Neural progenitor cell (in vitro differentiated cells): ENCODE measurements around the gene THAP9. TPM values are rescaled to one million over a fixed set of nuclear protein-coding genes. Genes with fewer than 3 reads are reported as not detected.

Experiments used
- DNase-seq: peaks from one replicate; pipeline ENCODE4 v3.0.0-alpha.2; 2016; ENCODE audit warnings: low spot score
- H2AFZ ChIP-seq: fragments of 200-600 bp; sonication (generic); replicated peaks from 2 replicates; pipeline ENCODE4 v1.6.1; 2016; ENCODE audit warnings: antibody characterized with exemption
- H3F3A ChIP-seq: fragments of 200-600 bp; sonication (generic); 2 replicates; pipeline ENCODE4 v1.6.1; 2016; ENCODE audit warnings: antibody characterized with exemption, low read depth
- H3K27ac ChIP-seq: fragments of 200-600 bp; sonication (generic); 2 replicates; pipeline ENCODE4 v1.5.1; 2016; ENCODE audit warnings: mild to moderate bottlenecking
- H3K27me3 ChIP-seq: fragments of 200-600 bp; sonication (generic); 2 replicates; pipeline ENCODE4 v1.6.1; 2016; ENCODE audit warnings: mild to moderate bottlenecking, moderate library complexity
- H3K36me3 ChIP-seq: fragments of 200-600 bp; sonication (generic); 2 replicates; pipeline ENCODE4 v1.5.1; 2016
- H3K4me1 ChIP-seq: fragments of 200-600 bp; sonication (generic); 2 replicates; pipeline ENCODE4 v1.6.1; 2016; ENCODE audit warnings: mixed run types
- H3K4me2 ChIP-seq: fragments of 200-600 bp; sonication (generic); 2 replicates; pipeline ENCODE4 v1.6.1; 2016
- H3K4me3 ChIP-seq: fragments of 200-600 bp; sonication (generic); 2 replicates; pipeline ENCODE4 v1.5.1; 2016
- H3K79me2 ChIP-seq: fragments of 200-600 bp; sonication (generic); 2 replicates; pipeline ENCODE4 v1.6.1; 2016; ENCODE audit warnings: low read depth
- H3K9ac ChIP-seq: fragments of 200-600 bp; sonication (generic); 2 replicates; pipeline ENCODE4 v1.6.1; 2016
- H3K9me3 ChIP-seq: fragments of 200-600 bp; sonication (generic); 2 replicates; pipeline ENCODE4 v1.5.1; 2016; ENCODE audit warnings: low read depth
- H4K20me1 ChIP-seq: fragments of 200-600 bp; sonication (generic); 2 replicates; pipeline ENCODE4 v1.6.1; 2016; ENCODE audit warnings: low read depth
- H3K27ac Mint-ChIP-seq: 3 replicates; pipeline ENCODE4 v1.8.0; 2021; ENCODE audit warnings: mixed read lengths
- H3K27me3 Mint-ChIP-seq: 2 replicates; pipeline ENCODE4 v1.8.0; 2022; ENCODE audit warnings: low read depth, mild to moderate bottlenecking, inconsistent platforms, moderate library complexity, mixed read lengths; ENCODE audit not compliant: insufficient read depth
- H3K36me3 Mint-ChIP-seq: 3 replicates; pipeline ENCODE4 v1.8.0; 2021; ENCODE audit warnings: mixed read lengths
- H3K4me1 Mint-ChIP-seq: 3 replicates; pipeline ENCODE4 v1.8.0; 2021; ENCODE audit warnings: mixed read lengths
- H3K4me3 Mint-ChIP-seq: 3 replicates; pipeline ENCODE4 v1.8.0; 2021; ENCODE audit warnings: mild to moderate bottlenecking, moderate library complexity, mixed read lengths
- H3K9me3 Mint-ChIP-seq: 3 replicates; pipeline ENCODE4 v1.8.0; 2020; ENCODE audit warnings: mixed read lengths
- EZH2 ChIP-seq: fragments of 200-600 bp; sonication (generic); IDR thresholded peaks from 2 replicates; pipeline ENCODE4 v1.6.1; 2017; ENCODE audit warnings: antibody characterized with exemption, mild to moderate bottlenecking, moderate library complexity
- EZH2phosphoT487 ChIP-seq: fragments of 200-600 bp; sonication (generic); IDR thresholded peaks from 2 replicates; pipeline ENCODE4 v1.6.1; 2017; ENCODE audit warnings: antibody characterized with exemption
- small RNA-seq: library from RNA; depleted of rRNA; stranded (forward); fragments of <200 nt; gene quantifications from one replicate; pipeline ENCODE3, GENCODE V24; 2015
- total RNA-seq: library from RNA; depleted of rRNA; stranded (reverse); fragments of >200 nt; gene quantifications from 2 replicates; pipeline ENCODE4 v1.2.3, GENCODE V29; 2015; ENCODE audit warnings: low replicate concordance
- TF ChIP-seq, protein P1 (sequence below): fragments of 200-600 bp; sonication (generic); IDR thresholded peaks from 2 replicates; pipeline ENCODE4 v1.5.1; 2017; ENCODE audit warnings: antibody characterized with exemption, mild to moderate bottlenecking

Gene THAP9
- total RNA-seq, 1 donor from 2014 or later = 78.7 TPM

- Histone ChIP-seq H3K36me3 (peaks cover 9% of the 10 kb centered on the region), H2AFZ (no peak overlapping the region), H3K4me2 (no peak overlapping the region), H3K27me3 (no peaks in the 10 kb centered on the region), H3K4me1 (no peaks in the 10 kb centered on the region), H3F3A (no peaks in the 10 kb centered on the region), H3K27ac (no peak overlapping the region), H3K9ac (no peak overlapping the region), H4K20me1 (no peaks in the 10 kb centered on the region), H3K9me3 (no peaks in the 10 kb centered on the region), H3K4me3 (no peak overlapping the region), H3K79me2 (no peaks in the 10 kb centered on the region)
- DNase-seq = no peak
- peaks cover 36% of the 10 kb centered on the region for H3K36me3 Mint-ChIP-seq
- no peak overlapping the region for H3K4me3 Mint-ChIP-seq
- no peak overlapping the region for H3K27ac Mint-ChIP-seq
- H3K27me3 Mint-ChIP-seq = no peaks in the 10 kb centered on the region
- H3K4me1 Mint-ChIP-seq = no peaks in the 10 kb centered on the region
- no peaks in the 10 kb centered on the region for H3K9me3 Mint-ChIP-seq
- TF ChIP-seq, protein P1, sequence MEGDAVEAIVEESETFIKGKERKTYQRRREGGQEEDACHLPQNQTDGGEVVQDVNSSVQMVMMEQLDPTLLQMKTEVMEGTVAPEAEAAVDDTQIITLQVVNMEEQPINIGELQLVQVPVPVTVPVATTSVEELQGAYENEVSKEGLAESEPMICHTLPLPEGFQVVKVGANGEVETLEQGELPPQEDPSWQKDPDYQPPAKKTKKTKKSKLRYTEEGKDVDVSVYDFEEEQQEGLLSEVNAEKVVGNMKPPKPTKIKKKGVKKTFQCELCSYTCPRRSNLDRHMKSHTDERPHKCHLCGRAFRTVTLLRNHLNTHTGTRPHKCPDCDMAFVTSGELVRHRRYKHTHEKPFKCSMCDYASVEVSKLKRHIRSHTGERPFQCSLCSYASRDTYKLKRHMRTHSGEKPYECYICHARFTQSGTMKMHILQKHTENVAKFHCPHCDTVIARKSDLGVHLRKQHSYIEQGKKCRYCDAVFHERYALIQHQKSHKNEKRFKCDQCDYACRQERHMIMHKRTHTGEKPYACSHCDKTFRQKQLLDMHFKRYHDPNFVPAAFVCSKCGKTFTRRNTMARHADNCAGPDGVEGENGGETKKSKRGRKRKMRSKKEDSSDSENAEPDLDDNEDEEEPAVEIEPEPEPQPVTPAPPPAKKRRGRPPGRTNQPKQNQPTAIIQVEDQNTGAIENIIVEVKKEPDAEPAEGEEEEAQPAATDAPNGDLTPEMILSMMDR = no peak
- TF ChIP-seq EZH2 (no peak), EZH2phosphoT487 (no peak)
Observed at GRCh38 chr4:82969414-82969813, 68.9 kb downstream of the THAP9 start.

Small RNAs within 50 kb of the gene (small RNA-seq; reads per million reads assigned to genes)
- not detected for gene RF00019

Other genes starting within 250 kb of the THAP9 start
- gene SCD5, start 101.9 kb upstream of the THAP9 start, total RNA-seq = 34.5 and 36.9 TPM in 2 replicates
- gene SEC31A, start 9.6 kb upstream of the THAP9 start, total RNA-seq = 110 and 210 TPM in 2 replicates
- 18.1 and 27.4 TPM in 2 replicates for gene LIN54, start 110.1 kb downstream of the THAP9 start, total RNA-seq
- gene COPS4, start 134.4 kb downstream of the THAP9 start, total RNA-seq = 73.9 and 92.4 TPM in 2 replicates
- gene PLAC8, start 214.0 kb downstream of the THAP9 start, total RNA-seq = 0.15 TPM in 1 of 2 replicates, not detected in the other